ENCODE measurements around the gene JAML.

GRCh38 chr11:118243161-118243560, 18.4 kb upstream of the JAML start:
- TF ChIP-seq CTCF (optimal IDR thresholded peaks at IDR 0.05 in 1 of 3, IDR thresholded peaks at IDR 0.05 in 1 of 3, conservative IDR thresholded peaks at IDR 0.05 in 1 of 3; ENCODE audit: extremely low read depth in 1 of 3, insufficient read depth in 2 of 3, low read length in 3 of 3) (no peak), EZH2 (IDR thresholded peaks at IDR 0.05; ENCODE audit: low read length) (no peak)
